GM12873 (cell line): ENCODE data around the gene PLB1.

Source experiments
- TF ChIP-seq, protein P1 (sequence below): IDR thresholded peaks from 2 replicates; pipeline ENCODE4 v1.5.1; 2012; ENCODE audit warnings: low read depth, mild to moderate bottlenecking, moderate library complexity, low read length, control low read depth; ENCODE audit not compliant: insufficient read depth; ENCODE audit errors: missing control alignments

PLB1 gene

DNA sequence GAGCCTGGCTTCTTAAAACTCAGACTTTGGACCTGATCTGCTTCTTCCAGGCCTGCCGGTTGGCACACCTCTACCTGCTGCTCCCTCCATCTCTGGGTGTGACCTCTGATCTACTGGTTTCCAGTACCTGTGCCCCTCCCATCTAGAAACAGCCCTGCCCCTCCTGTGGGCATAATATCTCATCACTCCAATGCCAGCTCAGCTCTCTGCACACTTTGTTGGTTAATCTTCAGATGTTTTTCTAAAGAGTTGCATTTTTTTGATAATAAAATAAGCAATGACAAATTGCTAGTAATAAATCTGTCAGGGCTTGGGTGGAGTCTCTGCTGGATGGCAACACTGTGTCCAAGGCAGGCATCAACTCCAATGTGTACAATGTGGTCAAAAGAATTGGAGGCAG, 166.2 kb downstream of the PLB1 start:
- TF ChIP-seq, protein P1, sequence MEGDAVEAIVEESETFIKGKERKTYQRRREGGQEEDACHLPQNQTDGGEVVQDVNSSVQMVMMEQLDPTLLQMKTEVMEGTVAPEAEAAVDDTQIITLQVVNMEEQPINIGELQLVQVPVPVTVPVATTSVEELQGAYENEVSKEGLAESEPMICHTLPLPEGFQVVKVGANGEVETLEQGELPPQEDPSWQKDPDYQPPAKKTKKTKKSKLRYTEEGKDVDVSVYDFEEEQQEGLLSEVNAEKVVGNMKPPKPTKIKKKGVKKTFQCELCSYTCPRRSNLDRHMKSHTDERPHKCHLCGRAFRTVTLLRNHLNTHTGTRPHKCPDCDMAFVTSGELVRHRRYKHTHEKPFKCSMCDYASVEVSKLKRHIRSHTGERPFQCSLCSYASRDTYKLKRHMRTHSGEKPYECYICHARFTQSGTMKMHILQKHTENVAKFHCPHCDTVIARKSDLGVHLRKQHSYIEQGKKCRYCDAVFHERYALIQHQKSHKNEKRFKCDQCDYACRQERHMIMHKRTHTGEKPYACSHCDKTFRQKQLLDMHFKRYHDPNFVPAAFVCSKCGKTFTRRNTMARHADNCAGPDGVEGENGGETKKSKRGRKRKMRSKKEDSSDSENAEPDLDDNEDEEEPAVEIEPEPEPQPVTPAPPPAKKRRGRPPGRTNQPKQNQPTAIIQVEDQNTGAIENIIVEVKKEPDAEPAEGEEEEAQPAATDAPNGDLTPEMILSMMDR: no peak

DNA sequence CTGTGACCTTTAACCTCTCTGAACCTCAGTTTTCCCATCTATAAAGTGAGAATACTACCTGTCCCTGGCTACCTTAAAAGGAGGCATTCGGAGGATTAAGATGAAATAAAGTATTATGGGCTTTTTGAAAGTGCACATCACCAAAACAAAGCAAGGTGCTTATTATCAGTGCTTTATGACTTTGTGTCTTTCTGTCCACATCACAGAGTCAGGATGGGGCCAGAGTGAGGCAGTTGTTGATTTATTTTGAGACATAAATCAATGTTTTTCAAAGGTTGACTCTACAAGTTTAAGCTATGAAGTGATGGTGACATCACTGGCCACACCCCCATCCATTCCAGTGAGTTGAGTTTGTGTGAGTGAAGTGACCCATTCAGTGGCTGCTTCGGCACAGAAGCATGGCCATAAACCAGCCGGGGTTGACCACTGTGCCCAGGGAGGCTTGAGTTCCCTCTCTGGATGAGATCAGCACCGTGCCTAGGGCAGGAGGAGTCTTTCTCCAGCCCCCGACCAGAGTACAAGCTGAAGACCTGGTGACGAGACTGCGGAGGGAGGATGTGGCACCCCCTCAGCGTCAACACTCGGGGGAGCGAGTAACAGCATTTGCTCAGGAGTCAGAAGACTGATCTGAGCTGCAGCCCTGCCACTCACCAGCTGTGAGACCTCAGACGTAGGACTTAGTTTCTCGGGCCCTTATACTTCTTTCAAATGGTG, 166.8 kb downstream of the PLB1 start:
- TF ChIP-seq, protein P1: no peak

DNA sequence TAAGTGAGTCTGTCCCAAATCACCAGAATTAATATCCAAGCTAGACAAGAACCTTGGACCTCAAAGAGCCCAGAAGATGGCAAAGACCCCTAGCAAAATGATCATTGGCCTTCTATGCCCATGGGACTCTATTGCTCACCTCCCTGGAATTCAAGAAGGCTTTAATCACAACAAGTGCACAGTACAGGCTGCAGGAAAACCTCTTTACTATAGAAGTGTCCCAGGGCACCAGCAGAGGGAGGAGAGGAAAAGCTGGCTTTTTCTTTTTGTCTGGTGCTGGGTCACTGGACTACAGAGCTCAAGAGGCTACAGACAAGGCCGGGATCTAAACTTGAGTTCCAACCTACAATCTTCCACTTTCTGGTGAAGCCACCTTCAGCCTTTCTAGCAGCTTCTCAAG, 167.5 kb downstream of the PLB1 start:
- TF ChIP-seq, protein P1: no peak

DNA sequence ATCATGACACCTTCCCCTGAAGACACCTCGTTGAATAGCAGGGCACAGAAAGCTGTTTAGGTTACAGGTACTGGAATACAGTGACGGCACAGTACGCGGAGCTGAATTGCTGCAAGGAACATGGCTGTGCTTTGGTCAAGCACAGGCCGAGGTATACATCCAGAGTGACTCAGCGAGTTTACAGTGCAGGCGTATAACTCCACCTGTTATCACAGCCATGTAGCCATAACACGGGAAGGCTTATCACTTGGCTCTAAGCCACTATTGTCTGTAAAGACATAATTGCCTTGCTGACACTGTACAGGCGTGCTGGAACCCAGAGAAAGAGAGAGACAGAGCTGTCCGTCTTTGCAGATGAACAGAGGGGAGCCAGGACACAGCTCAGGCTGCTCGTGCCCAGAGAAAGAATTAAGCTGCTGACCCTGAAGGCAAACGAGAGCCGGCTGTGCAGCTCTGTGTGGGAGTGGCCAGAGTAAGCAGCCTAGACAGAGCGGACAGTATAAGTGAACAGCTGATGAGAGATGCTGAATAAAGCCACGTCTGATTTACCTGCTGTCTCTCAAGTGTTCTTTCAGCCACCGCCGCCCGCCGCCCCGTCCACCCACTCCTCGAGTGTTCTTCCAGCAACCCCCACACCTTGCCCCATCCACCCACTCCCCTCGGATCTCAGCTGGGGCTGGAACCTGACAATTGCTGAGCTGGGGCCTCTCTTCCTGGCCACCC, 168.4 kb downstream of the PLB1 start:
- TF ChIP-seq, protein P1: no peak

DNA sequence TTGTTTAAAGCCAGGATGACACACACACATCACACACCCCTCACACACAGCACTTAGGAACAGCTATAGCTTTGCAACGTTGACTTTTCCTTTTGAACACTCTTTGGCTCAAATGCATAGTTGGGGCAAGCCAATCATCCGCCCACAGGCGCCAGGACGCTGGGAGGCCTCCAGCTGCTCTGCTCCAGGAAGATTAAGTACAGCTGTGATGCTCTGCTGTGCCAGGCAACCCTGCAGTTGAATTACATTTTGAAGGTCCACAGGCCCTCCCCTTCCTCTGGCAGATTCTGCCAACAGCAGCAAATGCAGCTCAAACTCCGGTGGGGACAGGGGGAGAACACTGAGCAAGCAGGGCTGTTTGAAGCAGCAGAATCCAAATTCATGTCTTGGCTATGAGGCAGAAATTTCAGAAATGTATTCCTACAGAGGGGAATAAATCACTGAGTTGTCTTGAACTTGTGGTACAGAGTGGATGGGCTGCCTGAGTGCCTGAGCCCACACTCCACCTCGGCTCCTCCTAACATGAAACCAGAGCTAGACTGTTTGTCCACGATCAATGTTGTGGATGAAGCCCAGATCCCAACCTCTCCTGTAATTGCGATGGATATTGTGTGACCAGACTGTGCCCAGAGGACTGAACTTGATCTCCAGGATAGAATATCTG, 169.3 kb downstream of the PLB1 start:
- TF ChIP-seq, protein P1: no peak

DNA sequence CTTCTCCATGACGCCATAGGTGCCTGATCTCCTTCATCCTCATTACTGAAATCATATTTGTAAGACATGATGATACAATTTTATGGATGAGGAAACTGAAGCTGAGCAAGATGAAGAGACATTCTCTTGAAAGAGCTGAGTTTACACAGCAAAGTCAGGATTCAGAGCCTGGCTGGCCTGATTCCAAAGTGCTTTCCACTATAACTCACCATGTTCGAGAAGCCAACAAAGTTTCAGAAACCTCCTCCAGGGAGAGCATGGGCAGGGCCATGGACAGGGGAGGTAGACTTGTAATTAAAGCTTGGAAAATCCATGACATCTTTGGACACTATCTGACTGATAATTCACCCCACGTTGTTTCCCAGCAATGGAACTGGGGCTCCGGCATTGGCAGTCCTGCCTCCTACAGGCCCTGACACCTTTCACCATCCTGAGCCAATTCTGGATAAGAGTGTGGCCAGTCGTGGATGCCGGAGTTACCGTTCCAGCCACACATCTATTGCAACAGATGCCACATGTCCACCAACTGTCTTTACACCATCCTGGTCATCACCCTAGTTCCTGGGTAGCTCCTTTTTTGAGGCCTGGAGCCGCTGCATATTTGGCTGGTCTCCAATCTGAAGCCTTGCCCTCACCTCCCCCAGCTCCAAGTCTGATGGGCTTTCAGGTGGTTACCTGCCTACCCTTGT, 170.8 kb downstream of the PLB1 start:
- TF ChIP-seq, protein P1: no peak

DNA sequence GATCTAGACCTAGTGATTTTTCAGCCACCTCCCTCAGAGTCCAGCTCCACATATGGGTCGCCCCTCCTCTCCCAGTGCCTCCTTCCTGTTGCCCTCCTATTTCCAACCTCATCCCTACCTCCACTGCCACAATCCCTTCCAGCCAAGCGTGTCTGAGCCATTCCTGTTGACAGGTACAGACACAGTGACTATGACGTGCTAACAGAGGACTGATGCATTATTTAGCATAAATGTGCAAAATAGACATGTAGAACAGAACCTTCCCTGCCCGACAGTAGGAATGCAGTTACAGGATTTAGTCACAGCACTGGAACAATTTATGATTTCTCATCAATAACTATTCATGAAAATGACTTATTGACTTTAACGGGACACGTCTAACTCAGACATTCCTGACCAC, 171.4 kb downstream of the PLB1 start:
- TF ChIP-seq, protein P1: no peak
